ENCODE data around the gene HRK. TPM values are rescaled to one million over a fixed set of nuclear protein-coding genes. Genes with fewer than 3 reads are reported as not detected.

The HRK gene
- total RNA-seq, 2 donors from 2014 or later: 0.19 to 0.52 TPM

- H3K9me3 ChIP-seq: no peaks in the 10 kb centered on the region
- TF ChIP-seq CTCF (IDR thresholded peaks at IDR 0.05): no peak
- H3K4me1 ChIP-seq: no peaks in the 10 kb centered on the region
- H3K36me3 ChIP-seq: no peaks in the 10 kb centered on the region
- H3K9ac ChIP-seq (ENCODE audit: low read depth in 2 of 2, low read length in 2 of 2): no peak overlapping the region
- H3K27me3 ChIP-seq: no peaks in the 10 kb centered on the region
- H3K4me3 ChIP-seq: no peak overlapping the region
- H3K27ac ChIP-seq: no peak overlapping the region
- intact Hi-C loops (cut with DNase I): no loop called here
- no peak for DNase-seq
Measured at GRCh38 chr12:116862167-116862566, 19.1 kb downstream of the HRK start.

- no peaks in the 10 kb centered on the region for H3K27me3 ChIP-seq
- no peak overlapping the region for H3K27ac ChIP-seq
- no peaks in the 10 kb centered on the region for H3K4me1 ChIP-seq
- no peak overlapping the region for H3K4me3 ChIP-seq
- H3K9ac ChIP-seq (ENCODE audit: low read depth in 2 of 2, low read length in 2 of 2): no peak overlapping the region
- H3K36me3 ChIP-seq: no peaks in the 10 kb centered on the region
- TF ChIP-seq CTCF (IDR thresholded peaks at IDR 0.05): no peak
- intact Hi-C loops (cut with DNase I): no loop called here
- DNase-seq: no peak
- no peaks in the 10 kb centered on the region for H3K9me3 ChIP-seq
Measured at GRCh38 chr12:116861320-116861719, 19.9 kb downstream of the HRK start.

- Histone ChIP-seq H3K27me3 (no peaks in the 10 kb centered on the region), H3K9me3 (no peaks in the 10 kb centered on the region), H3K4me3 (no peak overlapping the region), H3K9ac (ENCODE audit: low read depth in 2 of 2, low read length in 2 of 2) (no peak overlapping the region), H3K4me1 (no peaks in the 10 kb centered on the region), H3K27ac (no peak overlapping the region), H3K36me3 (no peaks in the 10 kb centered on the region)
- no peak for DNase-seq
- no peak for TF ChIP-seq CTCF (IDR thresholded peaks at IDR 0.05)
- intact Hi-C loops (cut with DNase I): no loop called here
Measured at GRCh38 chr12:116860263-116860662, 21.0 kb downstream of the HRK start.

- H3K36me3 ChIP-seq: no peaks in the 10 kb centered on the region
- H3K4me1 ChIP-seq: no peaks in the 10 kb centered on the region
- no peaks in the 10 kb centered on the region for H3K9me3 ChIP-seq
- no peak overlapping the region for H3K4me3 ChIP-seq
- no peak for TF ChIP-seq CTCF (IDR thresholded peaks at IDR 0.05)
- no peaks in the 10 kb centered on the region for H3K27me3 ChIP-seq
- intact Hi-C loops (cut with DNase I): no loop called here
- no peak overlapping the region for H3K27ac ChIP-seq
- DNase-seq: no peak
- H3K9ac ChIP-seq (ENCODE audit: low read depth in 2 of 2, low read length in 2 of 2): no peak overlapping the region
Measured at GRCh38 chr12:116859079-116859478, 22.2 kb downstream of the HRK start.

GRCh38 chr12:116856729-116857128 lies 24.5 kb downstream of the HRK start:
- DNase-seq: peak; percentile 75
- Histone ChIP-seq H3K4me1 (no peaks in the 10 kb centered on the region), H3K27me3 (no peaks in the 10 kb centered on the region), H3K4me3 (no peak overlapping the region), H3K9ac (ENCODE audit: low read depth in 2 of 2, low read length in 2 of 2) (no peak overlapping the region), H3K36me3 (no peaks in the 10 kb centered on the region), H3K27ac (no peak overlapping the region), H3K9me3 (no peaks in the 10 kb centered on the region)
- TF ChIP-seq CTCF (IDR thresholded peaks at IDR 0.05): no peak
- intact Hi-C loops (cut with DNase I): no loop called here
